Measurements from ENCODE around the gene ZNF385A. TPM values are rescaled to one million over a fixed set of nuclear protein-coding genes. Genes with fewer than 3 reads are reported as not detected.

ZNF385A gene
- total RNA-seq, 1 donor from 2014 or later = 5.6 TPM

DNA sequence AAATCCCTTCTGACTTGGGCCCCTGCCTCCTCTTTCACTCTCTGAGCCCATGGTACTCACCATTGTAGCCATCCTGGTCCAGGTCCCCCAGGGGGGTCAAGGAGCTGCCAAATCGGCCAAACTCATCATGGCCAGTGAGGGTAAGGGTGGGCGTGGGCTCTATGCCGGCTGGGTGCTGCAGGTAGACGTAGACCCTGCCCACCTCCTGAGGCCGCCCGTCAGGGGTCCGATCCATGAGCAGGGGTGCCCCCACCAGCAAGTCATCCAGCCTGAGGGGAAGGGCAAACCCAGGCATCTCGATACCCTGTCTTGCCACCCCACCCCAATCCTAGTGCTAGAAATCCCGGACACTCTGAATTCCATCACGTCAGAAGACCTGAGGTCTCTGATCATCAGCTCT, 20.6 kb upstream of the ZNF385A start:
- no peaks in the 10 kb centered on the region for H3K27me3 ChIP-seq (ENCODE audit: control insufficient read depth, insufficient read depth, low read length)
- H3K36me3 ChIP-seq (ENCODE audit: control insufficient read depth, insufficient read depth, low read length) = peaks cover 12% of the 10 kb centered on the region
- no peak overlapping the region for H3K4me3 ChIP-seq (ENCODE audit: low read depth, low read length)
- DNase-seq (ENCODE audit: low read depth) = no peak
- TF ChIP-seq, protein P1, sequence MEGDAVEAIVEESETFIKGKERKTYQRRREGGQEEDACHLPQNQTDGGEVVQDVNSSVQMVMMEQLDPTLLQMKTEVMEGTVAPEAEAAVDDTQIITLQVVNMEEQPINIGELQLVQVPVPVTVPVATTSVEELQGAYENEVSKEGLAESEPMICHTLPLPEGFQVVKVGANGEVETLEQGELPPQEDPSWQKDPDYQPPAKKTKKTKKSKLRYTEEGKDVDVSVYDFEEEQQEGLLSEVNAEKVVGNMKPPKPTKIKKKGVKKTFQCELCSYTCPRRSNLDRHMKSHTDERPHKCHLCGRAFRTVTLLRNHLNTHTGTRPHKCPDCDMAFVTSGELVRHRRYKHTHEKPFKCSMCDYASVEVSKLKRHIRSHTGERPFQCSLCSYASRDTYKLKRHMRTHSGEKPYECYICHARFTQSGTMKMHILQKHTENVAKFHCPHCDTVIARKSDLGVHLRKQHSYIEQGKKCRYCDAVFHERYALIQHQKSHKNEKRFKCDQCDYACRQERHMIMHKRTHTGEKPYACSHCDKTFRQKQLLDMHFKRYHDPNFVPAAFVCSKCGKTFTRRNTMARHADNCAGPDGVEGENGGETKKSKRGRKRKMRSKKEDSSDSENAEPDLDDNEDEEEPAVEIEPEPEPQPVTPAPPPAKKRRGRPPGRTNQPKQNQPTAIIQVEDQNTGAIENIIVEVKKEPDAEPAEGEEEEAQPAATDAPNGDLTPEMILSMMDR (IDR thresholded peaks at IDR 0.05; ENCODE audit: insufficient read depth, low read length, poor library complexity, severe bottlenecking) = no peak

DNA sequence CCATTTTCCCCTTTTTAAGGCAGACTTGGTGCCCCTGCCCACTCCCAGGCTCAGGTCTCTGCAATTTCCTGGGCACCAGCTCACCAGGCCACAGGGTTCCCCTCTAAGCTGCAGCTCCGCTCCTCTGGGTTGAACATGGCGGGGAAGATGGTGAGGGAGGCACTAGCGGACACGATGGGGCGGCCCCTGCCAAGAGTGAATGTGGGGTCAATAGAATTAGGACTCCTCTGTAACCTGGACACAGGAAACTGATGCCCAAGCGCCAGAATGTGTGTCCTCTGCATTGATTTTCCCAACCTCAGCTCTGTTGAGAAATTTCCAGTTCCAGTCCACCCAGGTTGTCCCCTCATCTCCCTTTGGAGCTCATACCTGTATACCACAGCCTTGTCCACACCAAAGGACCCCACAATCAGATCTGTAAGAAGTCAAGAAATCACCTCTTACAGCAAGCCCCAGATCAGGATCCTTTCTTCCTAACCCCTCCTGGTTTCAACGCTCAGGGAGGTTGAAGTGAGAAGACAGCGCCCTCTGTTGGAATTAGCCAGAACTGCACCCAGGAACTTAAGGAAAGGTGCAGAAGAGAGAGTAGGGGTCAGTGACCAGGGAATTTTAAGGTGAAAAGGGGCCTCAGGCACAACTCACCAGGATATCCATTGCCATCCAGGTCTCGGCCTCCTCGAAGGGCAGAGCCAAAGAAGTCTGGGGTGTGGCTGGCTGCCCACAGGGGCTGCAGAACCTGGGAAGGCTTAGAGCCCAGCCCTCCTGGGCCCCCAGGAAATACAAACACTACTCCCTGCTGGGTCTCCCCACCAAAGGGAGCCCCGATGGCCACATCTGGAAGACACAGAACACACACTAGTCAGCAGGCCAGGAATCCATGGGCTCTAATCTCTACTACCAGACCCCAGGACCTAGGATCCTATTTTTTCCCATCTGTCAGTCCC, 19.8 kb upstream of the ZNF385A start:
- TF ChIP-seq, protein P1 (IDR thresholded peaks at IDR 0.05; ENCODE audit: insufficient read depth, low read length, poor library complexity, severe bottlenecking) = peak; percentile 94
- no peak for DNase-seq (ENCODE audit: low read depth)
- Histone ChIP-seq H3K36me3 (ENCODE audit: control insufficient read depth, insufficient read depth, low read length) (peaks cover 12% of the 10 kb centered on the region), H3K4me3 (ENCODE audit: low read depth, low read length) (no peak overlapping the region), H3K27me3 (ENCODE audit: control insufficient read depth, insufficient read depth, low read length) (no peaks in the 10 kb centered on the region)

DNA sequence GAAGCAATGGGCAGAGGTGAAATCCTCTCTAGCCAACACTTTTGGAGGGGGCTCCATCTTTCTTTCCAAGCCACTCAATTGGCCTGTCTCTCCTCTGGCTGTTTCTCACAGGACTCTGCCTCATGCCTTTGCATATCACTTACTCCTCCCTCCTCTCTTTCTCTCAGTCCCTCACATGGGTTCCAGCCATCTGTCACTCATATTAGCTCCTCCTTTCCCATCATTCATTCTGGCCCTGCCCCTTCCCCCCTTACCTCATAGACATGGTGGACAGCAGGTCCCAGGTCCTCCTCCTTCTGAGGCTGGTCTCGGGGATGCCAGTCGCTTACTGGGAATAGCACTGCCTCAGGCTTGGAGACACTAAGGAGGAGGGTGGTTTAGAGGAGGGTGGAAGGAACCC, 16.6 kb upstream of the ZNF385A start:
- H3K27me3 ChIP-seq (ENCODE audit: control insufficient read depth, insufficient read depth, low read length) = no peaks in the 10 kb centered on the region
- H3K36me3 ChIP-seq (ENCODE audit: control insufficient read depth, insufficient read depth, low read length) = peaks cover 11% of the 10 kb centered on the region
- no peak overlapping the region for H3K4me3 ChIP-seq (ENCODE audit: low read depth, low read length)
- no peak for DNase-seq (ENCODE audit: low read depth)
- TF ChIP-seq, protein P1 (IDR thresholded peaks at IDR 0.05; ENCODE audit: insufficient read depth, low read length, poor library complexity, severe bottlenecking) = no peak

DNA sequence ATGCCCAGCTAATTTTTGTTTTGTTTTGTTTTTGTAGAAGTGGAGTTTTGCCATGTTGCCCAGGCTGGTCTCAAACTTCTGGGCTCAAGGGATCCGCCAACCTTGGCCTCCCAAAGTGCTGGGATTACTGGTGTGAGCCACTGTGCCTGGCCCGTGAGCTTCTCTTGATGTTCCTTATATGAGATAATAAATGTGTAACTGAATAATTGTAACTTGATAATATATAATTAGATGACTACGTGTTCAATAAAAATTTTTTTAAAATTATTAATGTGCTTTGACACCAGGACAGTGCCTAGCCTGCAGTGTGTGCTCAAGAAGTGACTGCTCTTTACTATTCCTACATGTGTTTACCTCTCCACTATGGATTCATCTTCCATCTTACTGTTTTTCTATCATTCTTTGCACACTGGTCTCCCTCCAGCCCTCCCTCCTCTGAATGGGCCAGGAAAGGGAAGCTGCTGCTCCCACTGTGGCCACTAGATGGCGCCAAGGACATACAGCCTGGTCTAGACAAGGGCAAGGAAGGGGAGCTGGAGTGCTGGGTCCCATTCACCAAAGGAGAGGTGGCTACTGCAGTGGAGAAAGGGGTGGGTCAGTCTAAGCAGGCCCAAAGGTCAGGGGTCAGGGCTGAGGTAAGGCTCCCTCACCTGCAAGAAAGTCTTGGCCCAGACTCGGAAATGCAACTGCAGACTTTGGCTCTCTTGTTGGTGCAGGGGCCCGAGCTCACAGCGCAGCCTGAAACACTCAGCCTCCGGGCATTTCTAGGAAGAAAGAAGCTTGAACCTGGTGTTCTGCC, 14.7 kb upstream of the ZNF385A start:
- DNase-seq (ENCODE audit: low read depth) = no peak
- Histone ChIP-seq H3K36me3 (ENCODE audit: control insufficient read depth, insufficient read depth, low read length) (peaks cover 9% of the 10 kb centered on the region), H3K27me3 (ENCODE audit: control insufficient read depth, insufficient read depth, low read length) (no peaks in the 10 kb centered on the region), H3K4me3 (ENCODE audit: low read depth, low read length) (no peak overlapping the region)
- TF ChIP-seq, protein P1 (IDR thresholded peaks at IDR 0.05; ENCODE audit: insufficient read depth, low read length, poor library complexity, severe bottlenecking) = peak; percentile 100

DNA sequence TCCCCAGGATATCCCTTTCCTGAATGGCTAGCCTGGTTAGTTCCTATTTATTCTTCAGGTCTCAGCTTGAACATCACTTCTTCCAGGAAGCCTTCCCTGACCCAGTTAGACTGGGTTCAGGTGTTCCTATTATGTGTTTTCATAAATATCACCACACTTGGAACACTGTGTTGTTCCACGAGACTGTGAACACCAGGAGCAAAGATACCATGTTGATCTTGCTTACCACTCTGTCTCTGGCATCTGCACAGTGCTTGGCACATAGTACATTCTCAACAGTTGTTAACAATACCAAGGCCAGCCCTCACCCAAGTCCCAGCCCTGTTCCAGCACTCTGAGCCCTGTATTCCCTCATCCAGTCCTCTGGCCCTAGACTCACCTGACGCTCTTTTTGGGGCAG, 13.7 kb upstream of the ZNF385A start:
- TF ChIP-seq, protein P1 (IDR thresholded peaks at IDR 0.05; ENCODE audit: insufficient read depth, low read length, poor library complexity, severe bottlenecking) = no peak
- Histone ChIP-seq H3K4me3 (ENCODE audit: low read depth, low read length) (no peak overlapping the region), H3K27me3 (ENCODE audit: control insufficient read depth, insufficient read depth, low read length) (no peaks in the 10 kb centered on the region), H3K36me3 (ENCODE audit: control insufficient read depth, insufficient read depth, low read length) (peaks cover 7% of the 10 kb centered on the region)
- no peak for DNase-seq (ENCODE audit: low read depth)

Data from kidney epithelial cell (primary cell).